T-helper 1 cell (primary cell): ENCODE results near the gene UBE2Q2.

Source experiments
- DNase-seq, 5 donors: peaks; one replicate each; pipeline ENCODE4 v3.0.0-alpha.2; 2012 to 2020

Gene UBE2Q2

DNA sequence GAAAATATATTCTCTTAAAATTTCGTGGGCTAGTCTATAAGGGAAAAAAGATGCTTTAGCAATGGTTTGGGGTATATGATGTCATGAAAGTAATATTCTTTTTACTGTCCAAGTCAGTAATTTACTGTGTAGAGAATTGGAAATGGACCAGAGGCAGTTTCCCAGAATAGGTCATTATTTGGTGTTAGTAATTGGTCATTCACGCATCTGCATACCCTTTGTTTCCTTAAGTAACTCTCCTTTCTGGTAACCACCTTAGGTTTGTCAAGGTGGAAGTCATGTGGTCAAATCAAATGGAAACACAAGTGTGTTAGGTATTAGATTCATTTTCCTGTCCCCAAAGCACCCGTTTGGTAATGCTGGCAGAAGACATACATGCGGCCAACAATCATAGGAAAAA is 84.4 kb downstream of the UBE2Q2 start:
- no peak for DNase-seq

DNA sequence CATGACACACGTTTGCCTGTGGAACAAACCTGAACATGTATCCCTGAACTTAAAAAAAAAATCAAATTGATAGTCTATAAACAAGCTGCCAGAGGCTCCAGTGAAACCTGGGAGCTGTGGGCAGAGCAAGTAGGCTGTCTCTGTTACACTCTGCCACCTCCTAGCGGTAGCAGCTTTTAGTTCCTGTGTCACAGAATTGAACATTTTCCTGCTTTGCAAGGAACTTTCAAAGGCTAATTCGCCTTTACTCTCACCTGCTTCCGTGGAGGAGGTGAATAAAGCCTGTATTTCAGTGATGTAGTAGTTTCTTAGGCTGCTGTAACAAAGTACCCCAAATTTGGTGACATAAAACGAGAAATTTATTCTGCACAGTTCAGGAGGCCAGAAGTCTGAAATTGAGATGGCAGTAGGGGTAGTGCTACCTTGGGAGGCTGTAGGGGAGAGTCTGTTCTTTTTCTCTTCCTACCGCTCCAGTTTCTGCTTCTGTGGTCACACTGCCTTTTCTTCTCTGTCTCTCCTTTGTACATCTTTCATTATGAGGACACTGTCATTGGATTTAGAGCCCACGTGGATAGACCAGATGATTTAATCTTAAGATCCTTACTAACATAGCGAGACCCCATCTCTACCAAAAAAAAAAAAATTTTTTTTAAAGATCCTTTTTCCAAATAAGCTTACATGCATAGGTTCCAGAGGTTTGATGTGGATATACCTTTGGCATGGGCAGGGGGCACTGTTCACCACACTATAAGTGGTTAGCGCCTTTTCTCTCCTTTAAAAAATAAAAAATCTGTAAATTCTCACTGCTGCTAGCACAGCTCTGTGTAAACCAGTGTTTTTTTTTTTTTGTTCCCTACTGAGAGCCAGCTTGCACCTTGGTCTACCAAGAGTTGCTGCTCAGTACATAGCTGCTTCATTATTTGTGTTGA is 85.7 kb downstream of the UBE2Q2 start:
- no peak for DNase-seq

DNA sequence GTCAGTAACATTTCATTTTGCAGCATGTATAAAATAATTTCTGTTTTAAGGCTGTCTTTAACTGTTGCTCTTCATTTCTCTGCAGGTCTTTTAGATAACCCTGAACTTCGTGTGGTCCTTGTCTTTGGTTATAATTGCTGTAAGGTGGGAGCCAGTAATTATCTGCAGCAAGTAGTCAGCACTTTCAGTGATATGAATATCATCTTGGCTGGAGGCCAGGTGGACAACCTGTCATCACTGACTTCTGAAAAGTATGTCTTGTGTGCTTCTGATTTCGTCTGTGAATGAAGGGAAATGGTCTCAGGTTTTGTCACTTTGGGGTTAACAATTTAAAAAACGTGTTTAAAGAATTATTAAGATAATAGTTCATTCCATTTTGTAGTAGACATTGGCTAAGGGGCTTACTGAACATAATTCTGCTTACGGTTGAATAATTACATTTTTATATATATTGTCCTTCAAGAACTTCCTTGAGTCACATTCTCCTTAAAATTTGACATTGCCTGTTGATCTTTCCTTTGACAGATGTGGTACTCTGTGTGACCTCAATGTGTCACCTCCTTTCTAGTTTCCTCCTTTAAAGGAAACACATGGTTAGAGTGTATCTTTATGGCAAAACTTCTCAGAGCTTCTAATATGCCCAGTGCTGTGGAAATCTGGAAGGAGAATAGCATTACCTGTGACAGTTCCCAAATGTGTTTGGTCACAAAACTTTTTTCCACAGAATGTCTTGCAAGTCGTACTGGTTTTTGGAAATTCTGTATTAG is 86.7 kb downstream of the UBE2Q2 start:
- no peak for DNase-seq

DNA sequence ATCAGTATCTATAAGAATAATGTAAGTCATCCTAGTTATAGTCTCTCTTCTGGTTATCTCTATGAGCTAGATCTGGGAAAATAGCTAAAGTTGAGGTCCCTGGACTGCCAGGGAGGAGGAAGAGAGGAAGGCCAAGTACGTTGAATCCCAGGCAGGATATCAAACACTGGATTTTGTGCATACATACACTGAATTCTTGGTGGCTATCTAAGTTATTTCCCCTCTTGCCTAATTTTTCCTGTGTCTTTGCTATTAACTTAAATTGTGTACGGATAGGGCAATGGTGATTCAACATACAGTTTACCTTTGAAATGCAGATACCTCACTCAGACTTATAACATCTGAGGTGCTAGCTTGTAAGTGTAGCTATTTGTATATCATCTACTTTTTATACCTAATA is 87.6 kb downstream of the UBE2Q2 start:
- no peak for DNase-seq

DNA sequence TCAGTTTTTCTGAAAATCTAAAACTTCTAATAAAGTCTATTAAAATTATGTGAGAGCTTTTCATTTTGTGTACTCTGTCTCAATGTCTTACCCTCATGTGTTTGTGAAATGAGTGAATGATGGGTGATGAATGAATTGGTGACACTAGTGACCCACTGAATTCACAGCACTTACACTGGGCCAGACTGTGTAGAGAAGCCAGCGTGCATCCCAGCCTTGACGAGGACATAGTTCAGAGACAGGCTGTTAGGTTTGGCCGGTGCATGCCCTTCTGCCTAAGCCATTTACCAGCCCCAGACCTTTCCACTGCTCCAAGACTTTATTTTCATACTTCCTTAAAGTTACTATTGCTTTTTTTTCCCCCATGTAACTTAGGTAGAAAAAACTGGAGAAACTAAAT is 99.2 kb downstream of the UBE2Q2 start:
- no peak for DNase-seq

DNA sequence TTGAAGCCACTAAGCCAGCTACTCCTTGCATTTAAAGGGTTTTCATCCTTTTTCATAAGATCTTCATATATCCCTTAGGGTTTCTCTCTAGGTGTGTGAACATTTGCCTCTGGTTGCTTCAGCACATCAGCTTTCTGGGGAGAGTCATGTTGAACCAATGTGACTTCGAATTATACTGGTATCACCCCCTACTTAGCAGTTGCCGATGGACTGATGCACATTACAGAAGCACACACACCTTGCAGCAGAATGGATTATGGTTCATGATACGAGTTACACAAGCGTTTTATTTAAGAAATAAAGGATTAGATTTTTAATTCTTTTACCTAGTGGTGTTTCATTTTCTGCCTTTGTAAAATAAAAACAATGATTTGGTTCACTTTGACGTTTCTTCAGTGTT is 100.0 kb downstream of the UBE2Q2 start:
- no peak for DNase-seq

DNA sequence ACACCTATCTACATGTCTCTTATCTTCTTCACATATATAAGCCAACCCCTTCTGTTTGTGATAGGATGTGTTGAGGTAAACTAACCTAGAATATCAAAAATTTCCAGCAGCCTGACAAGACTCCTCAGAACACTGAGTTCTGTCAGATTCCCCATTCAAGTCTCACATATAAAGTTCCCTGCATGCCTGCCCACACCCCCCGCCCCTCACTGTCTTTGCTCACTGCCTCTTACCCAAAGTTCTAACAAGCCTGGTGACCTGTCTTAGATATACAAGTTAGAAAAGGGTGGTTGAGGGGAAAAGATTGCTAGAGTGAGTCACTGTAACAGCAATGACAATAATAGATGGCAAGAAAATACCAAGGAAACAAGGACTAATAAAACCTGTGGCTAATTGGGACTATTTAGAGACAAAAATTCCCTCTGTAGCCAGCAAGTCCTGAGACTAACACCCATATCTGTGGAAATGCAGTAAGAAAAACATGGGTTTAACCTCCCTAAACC is 100.5 kb downstream of the UBE2Q2 start:
- no peak for DNase-seq

DNA sequence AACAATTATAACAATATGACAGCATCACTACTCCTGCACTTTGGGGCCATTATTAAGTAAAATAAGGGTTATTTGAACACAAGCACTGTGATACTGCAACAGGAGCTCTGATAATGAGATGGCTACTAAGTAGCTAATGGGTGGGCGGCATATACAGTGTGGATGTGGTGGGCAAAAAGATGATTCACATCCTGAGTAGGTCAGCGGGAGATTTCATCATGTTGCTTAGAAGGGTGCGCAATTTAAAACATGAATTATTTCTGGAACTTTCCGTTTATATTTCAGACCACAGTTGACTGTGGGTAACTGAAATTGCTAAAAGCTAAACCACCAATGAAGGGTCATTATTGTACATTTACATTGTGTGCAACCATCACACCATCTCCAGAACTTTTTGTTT is 102.7 kb downstream of the UBE2Q2 start:
- no peak for DNase-seq

DNA sequence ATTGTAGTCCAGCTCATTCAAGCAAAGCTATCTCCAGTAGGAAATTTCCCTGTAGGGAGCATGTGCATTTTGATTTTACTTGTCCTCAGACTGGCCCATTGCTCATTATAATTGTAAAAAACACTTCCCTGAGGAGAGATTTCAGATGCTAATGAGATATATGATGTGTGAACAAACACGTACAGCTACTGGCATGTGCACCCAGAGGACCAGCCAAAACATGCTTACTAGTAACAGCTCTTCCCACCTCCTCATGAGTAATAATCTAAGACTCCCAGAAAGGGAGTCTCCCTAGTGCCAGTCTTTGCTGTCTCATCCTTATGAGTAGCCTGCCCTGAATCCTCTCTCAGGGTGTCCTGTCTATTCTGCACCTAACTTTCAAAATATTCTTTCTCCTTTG is 103.8 kb downstream of the UBE2Q2 start:
- DNase-seq: no peak

DNA sequence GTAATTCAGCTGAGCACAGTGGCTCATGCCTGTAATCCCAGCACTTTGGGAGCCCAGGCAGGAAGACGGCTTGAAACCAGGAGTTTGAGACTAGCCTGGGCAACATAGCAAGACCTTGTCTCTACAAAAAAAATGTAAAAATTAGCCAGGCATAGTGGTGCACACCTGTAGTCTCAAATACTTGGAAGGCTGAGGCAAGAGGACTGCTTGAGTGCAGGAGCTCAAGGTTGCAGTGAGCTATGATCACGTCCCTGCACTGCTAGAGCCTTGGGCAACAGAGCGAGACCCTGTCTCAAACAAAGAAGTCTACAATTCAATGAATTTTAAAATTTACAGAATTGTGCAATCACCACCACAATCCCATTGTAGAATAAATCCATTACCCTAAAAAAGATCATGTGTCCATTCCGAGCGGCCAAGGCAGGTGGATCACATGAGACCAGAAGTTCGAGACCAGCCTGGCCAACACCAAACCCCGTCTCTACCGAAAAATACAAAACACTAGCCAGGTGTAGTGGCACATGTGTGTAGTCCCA is 105.6 kb downstream of the UBE2Q2 start:
- no peak for DNase-seq
